ENCODE measurements around the gene STK11IP. TPM values are rescaled to one million over a fixed set of nuclear protein-coding genes. Genes with fewer than 3 reads are reported as not detected.
A peak's percentile ranks its signal among the peaks of the same experiment; 100 is the strongest.

Gene STK11IP
- total and polyA plus RNA-seq, 4 donors: 6.1 to 58.2 (median 24.2) TPM

DNA sequence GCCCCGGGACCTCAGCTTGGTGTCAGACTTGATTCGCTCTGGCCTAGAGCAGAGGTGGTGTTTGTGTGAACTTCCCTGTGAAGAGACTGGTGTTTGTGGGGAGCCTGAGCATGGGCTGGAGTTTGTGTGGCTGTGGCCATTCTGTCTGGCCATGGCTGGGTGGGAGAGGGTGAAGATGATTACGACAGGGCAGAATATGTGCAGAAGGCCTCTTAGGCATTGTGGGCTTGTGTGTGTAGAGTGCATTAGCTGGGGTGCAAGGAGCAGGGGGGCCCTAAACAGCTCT, 36.8 kb upstream of the STK11IP start:
- Histone ChIP-seq H3K27me3 (ENCODE audit: control insufficient read depth in 1 of 2, insufficient read depth in 2 of 2, low read length in 1 of 2) (no peaks in the 10 kb centered on the region), H3K27ac (ENCODE audit: low read depth in 1 of 2, low read length in 2 of 2) (no peak overlapping the region), H3K9me3 (ENCODE audit: control insufficient read depth, low read length) (no peaks in the 10 kb centered on the region), H3K4me1 (ENCODE audit: control insufficient read depth in 1 of 2, insufficient read depth in 2 of 2, low read length in 2 of 2) (no peaks in the 10 kb centered on the region), H3K4me3 (ENCODE audit: low read length in 2 of 2) (no peak overlapping the region), H3K36me3 (ENCODE audit: control insufficient read depth in 1 of 2, insufficient read depth in 2 of 2, low read length in 1 of 2) (no peaks in the 10 kb centered on the region)
- 86 to 89% methylated on average over 3 of the region's 3 CpGs for WGBS, 2 donors
- ATAC-seq (ENCODE audit: low FRiP score) (no peak), DNase-seq (no peak)
- intact Hi-C loops (cut with DNase I): no loop called here

DNA sequence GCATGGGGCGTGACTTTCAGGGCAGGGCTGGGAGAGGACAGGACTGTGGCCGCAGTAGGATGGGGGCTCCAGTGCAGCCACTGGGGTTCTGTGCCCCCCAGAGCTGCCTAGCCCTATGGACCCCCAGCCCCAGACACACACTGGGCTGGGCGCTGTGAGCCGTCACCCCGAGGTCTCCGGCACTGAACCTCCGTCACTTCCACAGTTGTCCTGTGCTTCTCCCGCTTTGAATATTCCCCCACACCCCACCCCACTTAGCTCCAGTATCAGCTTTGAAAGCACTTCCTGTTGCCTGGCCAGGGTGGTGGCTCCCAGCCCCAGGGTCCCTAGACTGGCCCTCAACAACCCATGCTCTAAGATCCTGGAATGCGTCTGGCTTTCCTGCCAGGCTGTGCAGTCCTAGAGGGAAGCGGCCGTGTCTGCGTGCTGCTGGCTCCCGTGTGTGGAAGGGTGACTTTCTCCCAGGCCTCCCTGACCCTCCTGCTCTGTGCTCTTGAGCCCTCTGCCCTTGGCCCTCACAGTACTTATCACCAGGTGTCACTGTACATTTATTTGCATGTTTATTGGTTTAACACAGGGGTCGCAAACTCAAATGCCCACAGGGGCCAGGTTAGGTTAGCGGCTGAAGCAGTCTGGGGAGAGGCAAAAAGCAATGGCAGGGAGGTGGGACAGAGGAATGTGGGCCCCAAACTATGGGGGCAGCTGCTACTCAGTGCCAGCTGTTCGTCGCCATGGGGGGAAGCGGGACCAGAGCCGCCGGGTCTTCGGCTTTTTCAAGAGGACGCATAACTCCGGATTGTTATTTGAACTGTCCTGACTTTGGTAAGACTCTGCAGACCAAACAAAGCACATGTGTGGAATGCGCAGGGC, 36.2 kb upstream of the STK11IP start:
- ATAC-seq (ENCODE audit: low FRiP score) (no peak), DNase-seq (peak in 1 of 2 donors; percentile 58)
- H3K27me3 ChIP-seq (ENCODE audit: control insufficient read depth in 1 of 2, insufficient read depth in 2 of 2, low read length in 1 of 2): no peaks in the 10 kb centered on the region
- intact Hi-C loops (cut with DNase I): no loop called here
- no peaks in the 10 kb centered on the region for H3K4me1 ChIP-seq (ENCODE audit: control insufficient read depth in 1 of 2, insufficient read depth in 2 of 2, low read length in 2 of 2)
- no peaks in the 10 kb centered on the region for H3K9me3 ChIP-seq (ENCODE audit: control insufficient read depth, low read length)
- no peak overlapping the region for H3K27ac ChIP-seq (ENCODE audit: low read depth in 1 of 2, low read length in 2 of 2)
- no peak overlapping the region for H3K4me3 ChIP-seq (ENCODE audit: low read length in 2 of 2)
- 72 to 74% methylated on average over 24 of the region's 24 CpGs for WGBS, 2 donors
- H3K36me3 ChIP-seq (ENCODE audit: control insufficient read depth in 1 of 2, insufficient read depth in 2 of 2, low read length in 1 of 2): no peaks in the 10 kb centered on the region

DNA sequence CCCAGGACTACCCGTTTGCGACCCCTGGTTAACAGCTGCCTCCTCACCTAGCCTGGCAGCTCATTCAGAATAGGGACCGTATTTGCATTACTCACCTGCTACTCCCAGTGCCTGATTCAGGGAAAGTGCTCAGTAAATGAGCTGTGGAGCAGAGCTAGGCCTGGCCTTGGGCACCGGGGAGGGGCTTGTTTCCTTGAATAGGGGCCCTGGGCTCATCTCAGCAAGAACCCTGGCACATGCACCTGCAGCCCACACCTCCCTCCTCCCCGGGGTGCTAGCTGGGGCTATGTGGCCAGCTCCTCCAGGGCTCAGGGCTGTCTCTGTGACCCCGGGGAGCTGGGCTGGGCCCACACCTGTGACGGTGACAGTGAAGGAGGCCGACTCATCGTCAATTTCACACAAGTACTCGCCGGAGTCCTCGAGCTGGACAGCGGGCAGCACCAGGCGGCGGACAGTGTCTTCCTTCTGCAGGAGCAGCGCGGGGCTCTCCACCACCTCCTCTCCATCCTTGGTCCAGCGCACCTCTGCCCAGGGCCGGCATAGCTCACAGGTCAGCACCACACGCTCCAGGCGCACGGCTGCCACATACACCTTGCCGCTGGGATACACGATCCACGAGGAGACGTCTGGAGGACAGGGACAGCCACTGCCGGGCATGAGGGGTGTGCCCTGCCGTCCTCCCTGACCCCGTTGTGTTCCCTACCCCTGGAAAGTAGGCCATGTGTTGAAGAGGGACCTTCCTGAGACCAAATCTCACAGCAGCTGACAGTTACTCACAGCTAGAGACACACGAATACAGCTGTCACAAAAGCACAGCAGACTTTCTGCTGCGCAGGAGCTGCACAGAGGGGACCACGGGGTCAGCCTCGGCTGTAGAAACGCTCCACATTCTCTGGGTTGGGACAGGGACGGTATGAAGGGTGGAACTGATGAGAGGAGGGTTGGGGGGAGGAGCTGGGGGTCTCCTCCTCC, 35.3 kb upstream of the STK11IP start:
- H3K9me3 ChIP-seq (ENCODE audit: control insufficient read depth, low read length): no peaks in the 10 kb centered on the region
- intact Hi-C loops (cut with DNase I): no loop called here
- no peaks in the 10 kb centered on the region for H3K27me3 ChIP-seq (ENCODE audit: control insufficient read depth in 1 of 2, insufficient read depth in 2 of 2, low read length in 1 of 2)
- 81 to 84% methylated on average over 35 of the region's 35 CpGs for WGBS, 2 donors
- ATAC-seq (ENCODE audit: low FRiP score): no peak
- H3K27ac ChIP-seq (ENCODE audit: low read depth in 1 of 2, low read length in 2 of 2): no peak overlapping the region
- DNase-seq: peak in 1 of 2 donors; percentile 71
- H3K36me3 ChIP-seq (ENCODE audit: control insufficient read depth in 1 of 2, insufficient read depth in 2 of 2, low read length in 1 of 2): no peaks in the 10 kb centered on the region
- H3K4me3 ChIP-seq (ENCODE audit: low read length in 2 of 2): no peak overlapping the region
- no peaks in the 10 kb centered on the region for H3K4me1 ChIP-seq (ENCODE audit: control insufficient read depth in 1 of 2, insufficient read depth in 2 of 2, low read length in 2 of 2)

DNA sequence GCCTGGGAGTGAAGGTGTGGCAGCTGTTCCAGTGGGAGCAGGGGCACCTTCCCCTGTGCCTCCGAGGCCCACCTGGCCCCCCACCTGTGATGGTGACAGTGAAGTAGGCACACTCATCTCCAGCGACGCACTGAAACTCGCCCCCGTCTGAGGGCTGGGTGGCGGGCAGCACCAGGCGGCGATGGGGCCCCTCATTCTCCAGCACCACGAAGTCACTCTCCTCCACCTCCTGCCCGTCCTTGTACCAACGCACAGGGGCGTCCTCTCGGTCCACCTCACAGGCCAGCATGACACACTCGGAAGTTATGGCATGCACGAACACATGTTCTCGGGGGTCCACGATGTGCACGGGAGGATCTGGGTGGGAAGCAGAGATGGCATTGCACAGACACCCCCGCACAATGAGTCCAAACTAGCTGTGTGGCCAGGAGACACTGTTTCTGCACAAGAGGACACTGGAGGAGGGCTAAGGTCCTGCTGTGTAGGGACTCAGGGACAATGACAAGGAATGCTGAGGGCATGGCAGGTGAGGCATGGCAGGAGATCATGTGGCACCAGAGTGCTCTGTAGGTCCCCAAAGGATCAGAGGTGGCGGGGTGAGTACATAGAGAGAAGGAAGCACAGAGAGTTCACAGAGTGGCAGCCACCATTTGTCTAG, 34.3 kb upstream of the STK11IP start:
- 91% methylated on average over 18 to 20 of the region's 20 CpGs for WGBS, 2 donors
- intact Hi-C loops (cut with DNase I): no loop called here
- Histone ChIP-seq H3K27me3 (ENCODE audit: control insufficient read depth in 1 of 2, insufficient read depth in 2 of 2, low read length in 1 of 2) (no peaks in the 10 kb centered on the region), H3K4me3 (ENCODE audit: low read length in 2 of 2) (no peak overlapping the region), H3K4me1 (ENCODE audit: control insufficient read depth in 1 of 2, insufficient read depth in 2 of 2, low read length in 2 of 2) (no peaks in the 10 kb centered on the region), H3K27ac (ENCODE audit: low read depth in 1 of 2, low read length in 2 of 2) (no peak overlapping the region), H3K9me3 (ENCODE audit: control insufficient read depth, low read length) (no peaks in the 10 kb centered on the region), H3K36me3 (ENCODE audit: control insufficient read depth in 1 of 2, insufficient read depth in 2 of 2, low read length in 1 of 2) (no peaks in the 10 kb centered on the region)
- DNase-seq (peak in 1 of 2 donors; percentile 61), ATAC-seq (ENCODE audit: low FRiP score) (no peak)

DNA sequence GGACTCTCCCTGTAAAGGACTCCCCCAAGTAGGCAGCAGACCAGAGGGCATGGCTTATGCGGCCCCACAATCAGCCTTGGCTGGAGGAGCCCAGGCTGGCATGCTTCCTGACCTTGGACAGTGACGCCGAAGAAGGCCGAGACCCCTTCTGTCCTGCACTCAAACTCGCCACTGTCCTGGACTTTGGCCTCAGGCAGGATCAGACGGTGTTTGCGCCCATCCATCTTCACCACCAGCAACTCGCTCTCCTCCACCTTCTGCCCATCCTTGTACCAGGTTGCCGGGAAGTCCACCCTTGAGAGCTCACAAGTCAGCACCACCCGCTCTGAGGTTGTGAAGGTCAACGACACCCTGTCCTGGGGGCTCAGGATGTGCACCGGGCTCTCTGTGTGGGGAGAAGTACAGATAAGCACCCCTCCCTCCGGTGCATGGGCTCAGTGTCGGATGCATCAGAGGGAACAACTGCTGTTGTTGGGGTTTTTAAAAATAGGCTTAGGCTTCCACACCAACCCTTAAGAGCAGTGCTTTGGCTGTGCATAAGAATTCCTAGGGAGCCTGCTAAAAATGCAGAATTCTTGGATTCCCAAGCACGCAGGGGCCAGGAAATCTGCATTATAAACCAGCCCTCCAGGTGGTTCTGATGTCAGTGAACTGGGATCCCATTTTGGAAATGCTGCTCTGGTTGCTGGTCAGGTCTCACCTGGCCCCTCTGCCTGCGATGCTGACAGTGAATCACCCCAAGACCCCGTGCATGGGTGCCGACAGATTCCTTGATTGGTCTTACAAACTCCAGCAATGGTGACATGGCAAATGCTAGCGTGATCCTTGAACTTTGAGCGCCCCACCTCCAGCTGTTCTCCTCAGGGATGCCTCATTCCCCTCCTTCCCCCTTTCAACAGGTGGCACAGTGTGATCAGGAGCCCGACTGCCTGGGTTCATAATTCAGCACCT, 32.3 kb upstream of the STK11IP start:
- no peaks in the 10 kb centered on the region for H3K9me3 ChIP-seq (ENCODE audit: control insufficient read depth, low read length)
- DNase-seq (peak in 1 of 2 donors; percentile 68), ATAC-seq (ENCODE audit: low FRiP score) (no peak)
- no peaks in the 10 kb centered on the region for H3K4me1 ChIP-seq (ENCODE audit: control insufficient read depth in 1 of 2, insufficient read depth in 2 of 2, low read length in 2 of 2)
- H3K36me3 ChIP-seq (ENCODE audit: control insufficient read depth in 1 of 2, insufficient read depth in 2 of 2, low read length in 1 of 2): no peaks in the 10 kb centered on the region
- H3K27me3 ChIP-seq (ENCODE audit: control insufficient read depth in 1 of 2, insufficient read depth in 2 of 2, low read length in 1 of 2): no peaks in the 10 kb centered on the region
- intact Hi-C loops (cut with DNase I): no loop called here
- H3K4me3 ChIP-seq (ENCODE audit: low read length in 2 of 2): no peak overlapping the region
- 77 to 82% methylated on average over 21 of the region's 21 CpGs for WGBS, 2 donors
- H3K27ac ChIP-seq (ENCODE audit: low read depth in 1 of 2, low read length in 2 of 2): no peak overlapping the region

DNA sequence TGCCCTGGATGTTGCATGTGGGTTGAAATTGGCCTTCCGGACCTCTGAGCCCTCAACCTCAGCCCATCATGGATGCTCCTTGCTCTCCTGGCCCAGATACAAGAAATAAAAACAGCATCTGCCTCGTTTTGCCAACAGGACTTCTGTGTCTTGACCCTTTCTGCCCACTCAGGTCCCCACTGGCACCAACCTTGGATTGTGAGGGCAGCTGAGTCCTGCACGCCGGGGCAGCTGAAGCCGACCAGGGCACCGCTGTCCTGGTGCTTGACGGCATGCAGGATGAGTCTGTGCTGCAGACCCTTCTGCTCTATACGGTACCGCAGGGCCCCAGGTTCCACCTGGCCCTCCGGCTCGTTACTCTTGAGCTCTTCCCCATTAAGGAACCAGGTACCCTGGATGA, 31.0 kb upstream of the STK11IP start:
- Histone ChIP-seq H3K4me1 (ENCODE audit: control insufficient read depth in 1 of 2, insufficient read depth in 2 of 2, low read length in 2 of 2) (no peaks in the 10 kb centered on the region), H3K27ac (ENCODE audit: low read depth in 1 of 2, low read length in 2 of 2) (no peak overlapping the region), H3K9me3 (ENCODE audit: control insufficient read depth, low read length) (no peaks in the 10 kb centered on the region), H3K4me3 (ENCODE audit: low read length in 2 of 2) (no peak overlapping the region), H3K36me3 (ENCODE audit: control insufficient read depth in 1 of 2, insufficient read depth in 2 of 2, low read length in 1 of 2) (no peaks in the 10 kb centered on the region), H3K27me3 (ENCODE audit: control insufficient read depth in 1 of 2, insufficient read depth in 2 of 2, low read length in 1 of 2) (no peaks in the 10 kb centered on the region)
- intact Hi-C loops (cut with DNase I): no loop called here
- no peak for ATAC-seq (ENCODE audit: low FRiP score)
- peak in 1 of 2 donors; percentile 59 for DNase-seq
- WGBS, 2 donors: 87 to 91% methylated on average over 11 of the region's 11 CpGs

DNA sequence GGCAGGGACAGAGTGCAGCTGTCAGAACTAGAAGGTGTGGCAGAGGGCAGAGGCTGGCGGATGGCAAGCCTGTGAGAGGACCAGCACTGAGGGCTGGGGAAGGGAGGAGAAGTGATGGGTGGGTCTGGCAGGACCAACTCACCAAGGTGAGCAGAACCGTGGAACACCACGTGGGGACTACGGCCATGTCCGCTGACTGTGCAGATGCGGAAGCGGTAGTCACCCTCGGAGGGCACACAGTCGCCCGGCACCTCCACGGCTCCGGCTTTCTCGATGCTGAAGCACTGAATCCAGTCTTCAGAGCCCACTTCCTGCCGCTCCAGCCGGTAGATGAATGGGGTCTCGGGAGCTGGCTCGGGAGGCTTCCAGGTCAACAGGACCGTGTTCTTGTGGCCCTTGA, 30.5 kb upstream of the STK11IP start:
- no peak overlapping the region for H3K4me3 ChIP-seq (ENCODE audit: low read length in 2 of 2)
- H3K27me3 ChIP-seq (ENCODE audit: control insufficient read depth in 1 of 2, insufficient read depth in 2 of 2, low read length in 1 of 2): no peaks in the 10 kb centered on the region
- intact Hi-C loops (cut with DNase I): no loop called here
- WGBS, 2 donors: 92 to 93% methylated on average over 18 of the region's 18 CpGs
- ATAC-seq (ENCODE audit: low FRiP score) (no peak), DNase-seq (peak in 1 of 2 donors; percentile 62)
- H3K4me1 ChIP-seq (ENCODE audit: control insufficient read depth in 1 of 2, insufficient read depth in 2 of 2, low read length in 2 of 2): no peaks in the 10 kb centered on the region
- H3K9me3 ChIP-seq (ENCODE audit: control insufficient read depth, low read length): no peaks in the 10 kb centered on the region
- H3K36me3 ChIP-seq (ENCODE audit: control insufficient read depth in 1 of 2, insufficient read depth in 2 of 2, low read length in 1 of 2): no peaks in the 10 kb centered on the region
- H3K27ac ChIP-seq (ENCODE audit: low read depth in 1 of 2, low read length in 2 of 2): no peak overlapping the region
